DND-41 (cell line): ENCODE data around the gene DIP2B.

Experiments used
- ATAC-seq: fragments of 200-7000 bp; cut with Tn5 transposase; 3 replicates; pipeline ENCODE4 v1.9.1; 2021; ENCODE audit warnings: low read depth; ENCODE audit not compliant: insufficient read depth
- DNase-seq: peaks from one replicate; pipeline ENCODE4 v3.0.0-alpha.2; 2020
- H2AFZ ChIP-seq: 2 replicates; pipeline ENCODE4 v1.6.0; 2012; ENCODE audit warnings: low read depth, low read length
- H3K27ac ChIP-seq: 2 replicates; pipeline ENCODE4 v1.5.1; 2012; ENCODE audit warnings: low read length, inconsistent platforms
- H3K27me3 ChIP-seq: fragments of 200-600 bp; sonication (generic); 2 replicates; pipeline ENCODE4 v1.6.0; 2012; ENCODE audit warnings: low read length, mild to moderate bottlenecking, inconsistent platforms; ENCODE audit not compliant: insufficient read depth, poor library complexity
- H3K36me3 ChIP-seq: 2 replicates; pipeline ENCODE4 v1.5.1; 2012; ENCODE audit warnings: low read length, inconsistent platforms; ENCODE audit not compliant: insufficient read depth
- H3K4me1 ChIP-seq: 2 replicates; pipeline ENCODE4 v1.5.1; 2012; ENCODE audit warnings: mild to moderate bottlenecking, low read length; ENCODE audit not compliant: insufficient read depth
- H3K4me2 ChIP-seq: 2 replicates; pipeline ENCODE4 v1.6.0; 2012; ENCODE audit warnings: mild to moderate bottlenecking, moderate library complexity, low read length, inconsistent platforms; ENCODE audit not compliant: insufficient read depth
- H3K4me3 ChIP-seq, 2 experiments: fragments of 200-600 bp in 1 of 2; shearing (Covaris generic) in 1 of 2; 2 replicates each; pipeline ENCODE4 v1.5.1; 2012 to 2016; ENCODE audit warnings: inconsistent platforms in 2 of 2, low read length in 2 of 2, mild to moderate bottlenecking in 2 of 2, low read depth in 1 of 2, moderate library complexity in 1 of 2
- H3K79me2 ChIP-seq: 2 replicates; pipeline ENCODE4 v1.6.0; 2012; ENCODE audit warnings: low read length, inconsistent platforms; ENCODE audit not compliant: insufficient read depth
- H3K9ac ChIP-seq: 2 replicates; pipeline ENCODE4 v1.6.0; 2012; ENCODE audit warnings: low read depth, mild to moderate bottlenecking, inconsistent platforms, low read length, moderate library complexity
- H3K9me3 ChIP-seq: 2 replicates; pipeline ENCODE4 v1.5.1; 2012; ENCODE audit warnings: low read length, moderate library complexity, mild to moderate bottlenecking, inconsistent platforms; ENCODE audit not compliant: insufficient read depth, severe bottlenecking
- H4K20me1 ChIP-seq: 2 replicates; pipeline ENCODE4 v1.6.0; 2012; ENCODE audit warnings: low read length; ENCODE audit not compliant: insufficient read depth
- CTCF ChIP-seq: IDR thresholded peaks from 2 replicates; pipeline ENCODE4 v1.5.1; 2012; ENCODE audit warnings: borderline replicate concordance, low read length, moderate library complexity, mild to moderate bottlenecking; ENCODE audit not compliant: poor library complexity, severe bottlenecking; ENCODE audit errors: extremely low read depth
- EZH2 ChIP-seq: IDR thresholded peaks from 3 replicates; pipeline ENCODE4 v1.6.1; 2012; ENCODE audit warnings: borderline replicate concordance, low read depth, mild to moderate bottlenecking, moderate library complexity, low read length, inconsistent platforms; ENCODE audit not compliant: severe bottlenecking

DIP2B gene

GRCh38 chr12:50566066-50566465 is 61.3 kb downstream of the DIP2B start:
- Histone ChIP-seq H3K9me3 (no peaks in the 10 kb centered on the region), H2AFZ (no peak overlapping the region), H3K27me3 (no peaks in the 10 kb centered on the region), H3K4me1 (no peaks in the 10 kb centered on the region), H3K4me2 (no peak overlapping the region), H3K79me2 (peaks cover 87% of the 10 kb centered on the region), H3K9ac (no peak overlapping the region), H3K27ac (no peak overlapping the region), H3K36me3 (no peaks in the 10 kb centered on the region), H3K4me3 (no peak overlapping the region), H4K20me1 (peaks cover 14% of the 10 kb centered on the region; the same call in 1 of the 2 replicates)
- no peak for ATAC-seq
- TF ChIP-seq CTCF (no peak), EZH2 (no peak)
- DNase-seq: no peak

DNA sequence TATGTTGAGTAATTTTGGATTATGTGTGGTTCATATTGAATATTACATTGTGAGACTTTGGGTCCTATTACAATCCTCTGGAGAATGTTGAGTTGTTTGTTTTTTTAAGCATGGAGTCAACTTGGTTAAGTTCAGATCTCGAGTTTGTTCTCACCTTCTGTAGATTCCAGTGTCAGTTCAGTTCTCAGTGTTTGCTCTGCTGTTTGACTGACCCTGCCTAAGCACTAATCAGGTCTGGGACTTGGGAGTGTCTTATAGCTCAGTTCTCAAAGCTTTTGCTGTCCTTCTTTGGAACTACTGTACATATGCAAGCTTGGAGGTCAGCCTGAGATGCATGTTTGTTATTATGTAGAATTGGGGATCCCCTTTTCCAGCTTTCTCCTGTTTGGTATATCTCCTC is 63.1 kb downstream of the DIP2B start:
- Histone ChIP-seq H3K9me3 (no peaks in the 10 kb centered on the region), H3K4me1 (no peaks in the 10 kb centered on the region), H3K36me3 (no peaks in the 10 kb centered on the region), H3K27ac (no peak overlapping the region), H2AFZ (no peak overlapping the region), H3K4me3 (no peak overlapping the region), H4K20me1 (peaks cover 11% of the 10 kb centered on the region; the same call in 1 of the 2 replicates), H3K4me2 (no peak overlapping the region), H3K79me2 (peaks cover 92% of the 10 kb centered on the region), H3K9ac (no peak overlapping the region), H3K27me3 (no peaks in the 10 kb centered on the region)
- ATAC-seq (no peak), DNase-seq (no peak)
- TF ChIP-seq CTCF (no peak), EZH2 (no peak)

DNA sequence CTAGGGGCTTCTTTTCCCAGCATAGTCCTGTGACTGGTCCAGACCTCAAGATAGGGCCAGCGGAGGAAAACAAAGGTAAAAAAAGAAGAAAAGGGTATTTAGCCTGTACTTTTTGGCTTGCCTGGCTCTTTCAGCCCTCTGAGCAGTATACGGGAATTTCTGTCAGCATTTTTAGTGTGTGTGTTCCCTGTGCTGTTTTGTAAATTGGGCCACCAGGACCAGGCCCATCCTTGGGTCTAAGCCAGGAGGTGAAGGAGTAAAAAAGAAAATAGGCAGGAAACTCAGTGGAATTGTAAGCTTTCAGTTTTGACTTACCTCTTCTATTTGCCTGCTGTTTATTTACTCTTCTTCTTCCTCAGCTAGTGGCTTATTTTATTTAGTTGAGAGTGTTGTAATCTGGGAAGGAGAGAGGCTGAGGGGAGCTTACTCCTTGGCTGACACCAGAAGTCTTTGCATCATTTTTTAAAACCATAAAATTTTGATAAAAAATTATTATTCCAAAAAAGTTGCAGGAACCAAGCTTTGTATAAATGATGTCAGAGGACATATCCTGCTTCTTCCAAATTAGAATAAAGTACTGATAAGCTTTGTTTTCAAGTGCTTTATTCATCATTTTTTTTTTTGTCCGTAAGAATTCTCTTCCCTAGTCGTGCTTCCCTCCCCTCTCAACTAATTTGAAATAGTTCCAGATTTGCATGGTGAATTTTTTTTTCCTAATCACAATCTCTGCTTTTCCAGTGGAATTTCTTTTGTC is 63.7 kb downstream of the DIP2B start:
- Histone ChIP-seq H4K20me1 (peaks cover 11% of the 10 kb centered on the region; the same call in 1 of the 2 replicates), H3K79me2 (peaks cover 92% of the 10 kb centered on the region), H3K4me1 (no peaks in the 10 kb centered on the region), H3K4me3 (no peak overlapping the region), H3K27ac (no peak overlapping the region), H3K9me3 (no peaks in the 10 kb centered on the region), H3K4me2 (no peak overlapping the region), H3K9ac (no peak overlapping the region), H2AFZ (no peak overlapping the region), H3K36me3 (no peaks in the 10 kb centered on the region), H3K27me3 (no peaks in the 10 kb centered on the region)
- no peak for ATAC-seq
- TF ChIP-seq EZH2 (no peak), CTCF (no peak)
- no peak for DNase-seq
